HepG2 (cell line): ENCODE results near the gene TNFSF13. TPM values are rescaled to one million over a fixed set of nuclear protein-coding genes. Genes with fewer than 3 reads are reported as not detected.

Source experiments
- ARHGAP35 ChIP-seq: sonication (generic); formaldehyde crosslinking; IDR thresholded peaks from 2 replicates; pipeline ENCODE4 v1.9.0; 2022; ENCODE audit warnings: mild to moderate bottlenecking, inconsistent platforms, moderate library complexity, missing genetic modification reagents, borderline replicate concordance
- CBX1 ChIP-seq: IDR thresholded peaks from one replicate; pipeline ENCODE4 v1.6.1; 2016; ENCODE audit warnings: antibody characterized with exemption, low read depth
- E2F5 ChIP-seq: sonication (generic); formaldehyde crosslinking; conservative IDR thresholded peaks from 2 replicates; pipeline ENCODE4 v1.4.0; 2020; ENCODE audit warnings: missing genetic modification reagents
- FOXP4 ChIP-seq: sonication (generic); formaldehyde crosslinking; IDR thresholded peaks from 2 replicates; pipeline ENCODE4 v1.4.0; 2020; ENCODE audit warnings: missing genetic modification reagents
- HOXA3 ChIP-seq: sonication (generic); formaldehyde crosslinking; IDR thresholded peaks from 2 replicates; pipeline ENCODE4 v1.5.0; 2020; ENCODE audit warnings: missing genetic modification reagents
- IRF2 ChIP-seq: IDR thresholded peaks from 2 replicates; pipeline ENCODE4 v1.6.1; 2018; ENCODE audit warnings: missing genetic modification reagents, missing compliant biosample characterization
- KDM4B ChIP-seq: sonication (generic); formaldehyde crosslinking; IDR thresholded peaks from 2 replicates; pipeline ENCODE4 v1.4.0; 2020; ENCODE audit warnings: missing genetic modification reagents
- MAF1 ChIP-seq: sonication (generic); formaldehyde crosslinking; IDR thresholded peaks from 2 replicates; pipeline ENCODE4 v1.5.0; 2020; ENCODE audit warnings: missing genetic modification reagents, borderline replicate concordance
- MED1 ChIP-seq: sonication (generic); formaldehyde crosslinking; IDR thresholded peaks from 2 replicates; pipeline ENCODE4 v1.4.0; 2020; ENCODE audit warnings: missing genetic modification reagents
- MIER2 ChIP-seq: IDR thresholded peaks from 2 replicates; pipeline ENCODE4 v1.6.1; 2016; ENCODE audit warnings: missing biosample characterization, missing genetic modification reagents
- MTF1 ChIP-seq: sonication (generic); formaldehyde crosslinking; IDR thresholded peaks from 2 replicates; pipeline ENCODE4 v1.5.0; 2020; ENCODE audit warnings: missing genetic modification reagents
- TEF ChIP-seq: sonication (generic); formaldehyde crosslinking; IDR thresholded peaks from 2 replicates; pipeline ENCODE4 v1.5.0; 2020; ENCODE audit warnings: missing genetic modification reagents
- UBTF ChIP-seq: sonication (generic); formaldehyde crosslinking; IDR thresholded peaks from 2 replicates; pipeline ENCODE4 v1.4.0; 2020; ENCODE audit warnings: mild to moderate bottlenecking, missing genetic modification reagents
- ZFP1 ChIP-seq: IDR thresholded peaks from 2 replicates; pipeline ENCODE4 v1.6.1; 2016
- ZNF232 ChIP-seq: sonication (generic); formaldehyde crosslinking; IDR thresholded peaks from 2 replicates; pipeline ENCODE4 v1.4.0; 2020; ENCODE audit warnings: missing genetic modification reagents, borderline replicate concordance
- ZNF567 ChIP-seq: sonication (generic); formaldehyde crosslinking; IDR thresholded peaks from 2 replicates; pipeline ENCODE4 v1.8.1; 2023; ENCODE audit warnings: mild to moderate bottlenecking, missing genetic modification reagents, borderline replicate concordance
- ZNF589 ChIP-seq: sonication (generic); formaldehyde crosslinking; conservative IDR thresholded peaks from 2 replicates; pipeline ENCODE4 v1.8.0; 2022; ENCODE audit warnings: mild to moderate bottlenecking, moderate library complexity, missing genetic modification reagents
- ZNF616 ChIP-seq: sonication (generic); formaldehyde crosslinking; IDR thresholded peaks from 2 replicates; pipeline ENCODE4 v1.5.0; 2020; ENCODE audit warnings: low read depth, mild to moderate bottlenecking, missing genetic modification reagents
- ZNF724P ChIP-seq: sonication (generic); formaldehyde crosslinking; IDR thresholded peaks from 2 replicates; pipeline ENCODE4 v1.8.0; 2022; ENCODE audit warnings: missing genetic modification reagents, borderline replicate concordance
- ZNF792 ChIP-seq: IDR thresholded peaks from 2 replicates; pipeline ENCODE4 v1.6.1; 2016
- ZNF878 ChIP-seq: sonication (generic); formaldehyde crosslinking; IDR thresholded peaks from 2 replicates; pipeline ENCODE4 v1.8.1; 2023; ENCODE audit warnings: mild to moderate bottlenecking, missing genetic modification reagents, moderate library complexity
- polyA plus RNA-seq, 8 experiments: library from polyadenylated mRNA; depleted of rRNA in 3 of 8; stranded (reverse) in 7 of 8; unstranded in 1 of 8; fragments of >200 nt; fragmentation: Illumina TruSeq in 4 of 8; extraction: Trizol in 4 of 8; gene quantifications; 2 replicates each; pipeline versions ENCODE4 v1.2.1 to v1.2.3, GENCODE V29; 2011 to 2016; ENCODE audit warnings: low read depth in 4 of 8, missing spikeins in 1 of 8, mixed read lengths in 1 of 8; ENCODE audit not compliant: insufficient read depth in 1 of 8
- total RNA-seq, 5 experiments: library from RNA; depleted of rRNA; stranded (reverse); fragments of >200 nt; fragmentation: Illumina TruSeq; extraction: Trizol; gene quantifications; 2 replicates each; pipeline ENCODE4 v1.2.3, GENCODE V29; 2016; ENCODE audit warnings: low read depth in 1 of 5
- TF ChIP-seq, protein P1 (sequence below): IDR thresholded peaks from 2 replicates; pipeline ENCODE4 v1.6.1; 2016; ENCODE audit warnings: missing biosample characterization, missing genetic modification reagents, low read depth

The TNFSF13 gene
- total and polyA plus RNA-seq, 2 of the 13 experiments (the other 11 are each of a cell fraction or from before 2014, with no cell fraction given): 2.5 to 3.3 TPM

DNA sequence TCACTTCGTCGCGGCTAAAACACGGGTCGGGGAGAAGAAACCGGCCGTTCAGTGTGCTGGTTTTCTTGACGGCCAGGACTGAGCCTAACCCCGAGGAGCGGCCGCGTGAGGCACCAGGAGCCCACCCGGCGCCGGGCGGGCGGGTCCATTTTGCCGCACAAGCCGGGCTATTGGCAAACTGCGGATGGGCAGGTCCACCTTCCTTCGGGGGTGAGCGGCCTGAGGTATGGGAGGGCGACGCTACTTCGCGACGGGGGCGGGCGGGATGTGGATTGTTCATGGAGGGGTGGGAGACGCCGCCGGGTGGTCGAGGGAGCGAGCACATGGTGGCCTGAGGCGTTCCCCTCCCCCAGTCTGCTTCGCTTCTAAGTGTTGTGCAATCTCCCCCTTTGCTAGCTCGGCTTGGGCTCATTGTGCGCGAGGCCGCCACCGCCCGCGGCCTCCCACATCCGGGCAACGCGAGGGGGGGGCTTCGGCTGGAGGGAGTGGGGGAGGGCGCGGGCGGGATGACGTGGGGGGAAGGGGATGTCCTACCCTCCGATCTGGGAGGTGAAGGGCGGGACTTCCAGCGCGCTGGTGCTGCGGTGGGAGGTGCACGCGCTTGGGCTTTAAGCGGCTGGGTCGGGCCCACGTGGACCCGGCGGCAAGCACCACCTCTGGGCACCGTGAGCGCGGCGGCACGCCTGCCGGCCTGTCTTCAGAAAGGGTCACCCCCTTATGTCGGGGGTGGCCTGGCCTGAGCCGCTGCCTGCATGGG is 15.0 kb downstream of the TNFSF13 start (continued):
- no peak for TF ChIP-seq TEF (CRISPR knock-in tag)
- TF ChIP-seq, protein P1, sequence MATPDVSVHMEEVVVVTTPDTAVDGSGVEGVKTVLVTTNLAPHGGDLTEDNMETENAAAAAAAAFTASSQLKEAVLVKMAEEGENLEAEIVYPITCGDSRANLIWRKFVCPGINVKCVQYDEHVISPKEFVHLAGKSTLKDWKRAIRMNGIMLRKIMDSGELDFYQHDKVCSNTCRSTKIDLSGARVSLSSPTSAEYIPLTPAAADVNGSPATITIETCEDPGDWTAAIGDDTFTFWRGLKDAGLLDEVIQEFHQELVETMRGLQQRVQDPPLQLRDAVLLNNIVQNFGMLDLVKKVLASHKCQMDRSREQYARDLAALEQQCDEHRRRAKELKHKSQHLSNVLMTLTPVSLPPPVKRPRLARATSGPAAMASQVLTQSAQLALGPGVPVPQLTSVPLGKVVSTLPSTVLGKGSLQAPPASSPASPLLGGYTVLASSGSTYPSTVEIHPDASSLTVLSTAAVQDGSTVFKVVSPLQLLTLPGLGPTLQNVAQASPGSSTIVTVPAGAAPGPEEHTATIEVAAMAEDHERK (CRISPR knock-in tag): no peak
- peak; percentile 74; the same call in 1 of the 2 replicates for TF ChIP-seq ZNF792 (CRISPR knock-in tag)
- peak; percentile 90; the same call in 1 of the 2 replicates for TF ChIP-seq KDM4B (CRISPR knock-in tag)
- no peak; the same call in 1 of the 2 replicates for TF ChIP-seq ZNF589 (CRISPR knock-in tag)
- TF ChIP-seq MTF1: 0 out of 2 replicates have a peak, but pooled peaks have one; percentile 31
- peak; percentile 60; the same call in 1 of the 2 replicates for TF ChIP-seq FOXP4
- no peak for TF ChIP-seq ARHGAP35
- no peak for TF ChIP-seq ZNF616 (CRISPR knock-in tag)
- TF ChIP-seq E2F5 (CRISPR knock-in tag): 0 out of 2 replicates have a peak, but pooled peaks have one; percentile 30
- peak; percentile 58 for TF ChIP-seq MED1 (CRISPR knock-in tag)
- peak; percentile 47; the same call in 1 of the 2 replicates for TF ChIP-seq ZNF232 (CRISPR knock-in tag)
- peak; percentile 77 for TF ChIP-seq IRF2
- TF ChIP-seq ZFP1: peak; percentile 63; the same call in 1 of the 2 replicates
- TF ChIP-seq ZNF878 (CRISPR knock-in tag): peak; percentile 23; the same call in 1 of the 2 replicates
- TF ChIP-seq ZNF724P: 0 out of 2 replicates have a peak, but pooled peaks have one; percentile 31
- peak; percentile 44 for TF ChIP-seq CBX1
- peak; percentile 13; the same call in 1 of the 2 replicates for TF ChIP-seq MAF1 (CRISPR knock-in tag)
- TF ChIP-seq HOXA3 (CRISPR knock-in tag): peak; percentile 80; the same call in 1 of the 2 replicates
- TF ChIP-seq UBTF (CRISPR knock-in tag): peak; percentile 58
- TF ChIP-seq MIER2 (CRISPR knock-in tag): 0 out of 2 replicates have a peak, but pooled peaks have one; percentile 32
- TF ChIP-seq ZNF567 (CRISPR knock-in tag): peak; percentile 31; the same call in 1 of the 2 replicates
